Measurements from ENCODE around the gene MICAL3.

Gene MICAL3

DNA sequence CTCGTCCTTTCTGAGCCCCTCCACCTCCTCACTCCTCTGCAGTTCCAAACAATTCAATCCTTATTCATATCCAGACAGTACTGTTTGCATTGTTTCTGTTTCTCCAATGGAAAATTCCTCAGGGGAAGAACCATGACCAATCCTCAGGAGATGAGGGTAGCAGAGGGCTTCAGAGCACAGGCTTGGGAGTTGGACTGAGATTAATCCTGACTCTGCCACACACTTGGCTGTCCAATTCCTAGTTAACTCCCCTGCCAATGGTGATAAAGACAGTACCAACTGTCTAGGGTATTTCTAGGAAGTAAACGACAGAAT lies 58.0 kb downstream of the MICAL3 start:
- DNase-seq, result no peak

DNA sequence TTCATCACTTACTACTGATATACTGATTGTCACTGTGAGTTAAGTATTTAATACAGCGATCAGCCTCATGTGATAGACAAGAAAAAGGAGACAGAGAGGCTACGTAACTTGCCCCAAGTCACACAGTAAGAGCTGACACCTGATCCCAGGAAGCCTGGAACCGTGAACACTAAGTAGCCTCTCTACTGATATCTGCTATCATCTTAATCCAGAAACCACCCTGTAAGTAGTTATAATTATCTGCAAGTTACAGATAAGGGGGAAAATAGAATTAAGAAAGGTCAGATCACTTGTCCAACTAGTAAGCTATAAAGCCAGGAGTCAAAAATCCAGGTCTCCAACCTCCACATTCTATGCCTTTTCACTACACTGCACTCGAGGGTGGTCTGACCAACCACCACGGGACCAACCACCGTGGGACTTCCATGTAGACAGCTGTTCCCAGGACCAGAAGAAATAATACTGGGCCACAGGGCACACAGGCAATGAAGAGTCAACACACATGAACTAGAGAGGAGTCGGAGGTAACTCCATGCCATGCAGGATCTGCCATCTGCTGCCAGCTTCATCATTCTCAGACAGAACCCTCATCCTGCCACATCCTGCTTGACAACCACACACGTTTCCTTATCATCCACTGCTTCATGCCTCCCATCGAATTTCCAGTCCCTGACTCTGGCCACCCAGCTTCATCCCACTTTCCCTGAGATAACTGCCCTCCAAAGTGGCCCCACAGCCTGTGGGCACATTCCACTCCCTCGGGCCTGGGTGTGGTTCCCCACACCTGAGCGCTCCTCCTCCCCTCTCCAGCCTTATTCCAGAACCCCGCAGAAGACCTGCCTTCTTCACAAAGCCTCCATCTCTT lies 58.6 kb downstream of the MICAL3 start:
- DNase-seq, result no peak

DNA sequence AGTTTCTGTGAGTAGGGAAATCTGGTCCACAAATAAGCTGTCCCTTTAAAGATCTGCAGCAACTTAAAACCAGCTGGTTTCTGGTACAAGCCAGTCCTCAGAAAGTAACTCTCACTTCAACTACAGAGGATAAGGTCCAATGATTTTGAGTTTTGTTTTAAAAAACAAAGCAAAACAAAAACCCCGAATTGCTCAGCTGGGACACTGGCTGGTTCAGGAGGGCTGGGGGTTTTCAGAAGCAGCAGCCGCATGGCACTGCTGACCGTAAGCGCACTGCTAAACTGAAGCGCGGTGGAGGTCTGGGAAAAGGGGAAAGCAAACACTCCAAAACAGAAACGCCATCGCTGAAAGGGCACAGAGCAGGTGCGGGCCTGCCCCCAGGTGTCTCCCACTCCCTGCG lies 59.7 kb downstream of the MICAL3 start:
- no peak for DNase-seq

DNA sequence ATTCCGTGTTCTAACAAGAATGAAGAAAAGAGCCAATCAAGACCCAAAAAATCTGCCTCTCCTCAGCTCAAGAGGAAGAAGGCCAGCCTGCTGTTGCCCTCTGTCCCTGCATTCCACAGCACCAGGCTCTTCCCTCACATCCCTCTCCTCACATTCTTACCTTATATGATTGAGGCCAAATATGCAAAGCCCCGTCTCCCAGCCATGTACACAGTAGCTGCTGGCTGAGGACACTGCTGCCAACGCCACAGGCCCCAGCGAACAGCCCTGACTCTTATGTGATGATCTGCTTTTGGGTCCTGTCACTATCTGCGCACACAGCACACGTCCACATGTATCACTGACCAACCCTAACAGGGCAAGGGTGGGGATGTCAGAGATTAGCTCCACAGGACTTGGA lies 60.2 kb downstream of the MICAL3 start:
- no peak for DNase-seq

DNA sequence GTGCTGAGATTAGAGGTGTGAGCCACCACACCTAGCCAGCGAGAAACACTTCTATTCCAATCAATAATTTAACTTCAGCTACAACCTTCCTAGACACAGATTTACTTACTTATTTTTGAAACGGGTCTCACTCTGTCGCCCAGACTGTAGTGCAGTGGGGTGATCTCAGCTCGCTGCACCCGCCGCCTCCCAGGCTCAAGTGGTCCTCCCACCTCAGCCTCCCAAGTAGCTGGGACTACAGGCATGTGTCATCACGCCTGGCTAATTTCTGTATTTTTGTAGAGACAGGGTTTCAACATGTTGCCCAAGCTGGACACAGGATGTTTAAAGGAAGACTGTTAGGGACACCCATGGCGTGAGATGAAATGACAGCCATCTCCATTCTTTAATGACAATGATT lies 61.3 kb downstream of the MICAL3 start:
- DNase-seq, result no peak

DNA sequence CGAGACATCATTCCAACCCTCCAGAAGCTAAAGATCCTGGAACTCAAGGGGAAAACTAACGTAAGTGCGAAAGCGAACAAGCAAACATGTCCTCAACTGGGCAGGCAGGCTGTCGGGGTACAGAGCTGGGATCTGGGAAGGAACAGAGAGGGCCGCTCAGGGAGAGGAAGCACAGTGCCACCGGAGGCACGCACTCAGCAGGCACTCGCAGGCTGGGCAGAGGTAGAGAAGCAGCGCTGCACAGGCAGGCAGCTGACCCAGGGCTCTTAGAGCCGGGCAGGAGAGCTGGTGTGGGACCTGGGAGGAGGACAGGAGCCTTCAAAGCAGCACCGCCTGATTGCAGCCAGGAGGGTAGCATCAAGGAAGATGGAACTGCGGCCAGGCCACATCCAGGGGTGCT lies 62.2 kb downstream of the MICAL3 start:
- no peak for DNase-seq

DNA sequence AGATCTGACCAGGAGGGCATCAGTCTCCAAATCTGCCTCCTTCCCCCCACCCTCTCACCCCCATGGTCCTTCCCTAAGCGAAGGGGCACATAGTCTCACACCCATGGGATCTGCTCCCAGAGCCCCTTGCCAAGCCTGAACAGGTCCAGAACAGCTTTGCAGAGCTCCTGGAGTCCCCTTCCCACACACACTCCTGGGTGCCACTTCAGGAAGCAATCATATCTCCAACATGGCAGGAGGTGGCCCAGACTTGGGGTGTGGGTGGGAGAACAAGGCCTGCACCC lies 63.0 kb downstream of the MICAL3 start:
- no peak for DNase-seq

DNA sequence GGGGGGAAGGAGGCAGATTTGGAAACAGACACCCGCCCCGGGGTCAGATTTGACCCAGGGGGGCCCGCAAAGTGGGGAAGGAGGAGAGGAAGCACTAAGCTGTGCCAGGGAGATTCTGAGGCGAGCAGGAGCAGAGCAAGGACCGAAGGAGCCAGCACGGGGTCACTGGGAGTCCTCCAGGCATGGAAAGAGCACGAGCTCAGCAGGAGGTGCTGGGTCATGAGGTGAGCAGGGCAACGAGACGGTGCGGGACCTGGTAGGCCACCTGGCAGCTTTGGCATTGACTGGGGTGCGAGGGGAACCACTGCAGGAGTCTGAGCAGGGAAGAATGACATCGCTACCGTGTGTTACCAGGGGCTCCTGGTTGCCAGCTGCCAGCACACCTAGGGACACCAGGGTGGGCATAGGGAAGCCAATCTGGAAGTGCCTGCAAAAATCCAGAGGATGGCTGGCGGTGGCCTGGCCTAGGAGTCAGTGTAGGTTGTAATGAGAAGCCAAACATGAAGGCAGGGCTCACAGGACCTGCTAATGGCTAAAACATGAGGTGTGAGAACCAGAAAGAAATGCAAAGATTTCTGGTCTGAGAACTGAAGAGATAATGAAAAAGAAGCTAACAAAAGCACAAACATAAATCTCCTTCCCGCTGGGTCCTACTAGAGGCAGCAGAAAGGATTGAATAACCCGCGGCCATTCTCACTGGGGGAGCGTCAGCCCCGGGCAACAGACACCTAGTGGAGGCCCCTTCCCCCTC lies 63.5 kb downstream of the MICAL3 start:
- no peak for DNase-seq

DNA sequence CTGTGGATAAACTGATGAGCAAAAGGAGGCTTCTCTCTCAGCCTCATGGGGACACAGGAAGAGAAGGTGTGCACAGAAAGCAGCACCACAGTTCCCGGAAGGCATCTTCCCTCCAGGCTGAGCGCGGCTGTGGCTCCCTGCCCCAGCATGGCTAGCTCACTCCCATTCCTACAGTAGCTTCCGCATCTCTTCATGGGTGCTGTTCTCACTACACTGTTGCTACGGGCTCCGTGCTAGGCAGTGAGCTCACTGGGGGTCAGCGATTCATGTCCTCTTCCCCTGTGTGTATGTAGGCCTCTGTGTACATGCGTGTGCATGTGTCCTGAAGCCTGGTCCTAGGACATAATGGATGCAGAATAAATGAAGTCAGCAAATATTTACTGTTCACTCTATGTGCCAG lies 64.3 kb downstream of the MICAL3 start:
- no peak for DNase-seq

DNA sequence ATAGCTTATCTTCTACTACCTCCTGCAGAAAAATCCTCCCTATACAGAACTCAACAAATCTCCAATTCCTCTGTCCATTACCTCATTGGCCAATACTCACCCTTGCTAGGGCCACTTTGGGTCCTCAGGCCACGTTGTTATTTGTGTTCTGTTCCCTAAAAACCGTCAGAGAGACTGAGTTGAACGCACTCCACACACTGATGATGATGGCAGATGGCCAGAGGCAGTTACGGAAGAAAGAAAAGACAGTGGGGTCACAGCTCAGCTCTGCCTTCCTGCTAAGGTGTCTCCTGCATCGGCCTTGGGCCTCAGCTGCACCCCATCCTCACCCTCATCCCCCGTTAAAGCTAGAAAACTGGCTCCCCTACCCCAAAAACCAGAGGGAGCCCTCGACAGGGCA lies 66.2 kb downstream of the MICAL3 start:
- no peak for DNase-seq

DNA sequence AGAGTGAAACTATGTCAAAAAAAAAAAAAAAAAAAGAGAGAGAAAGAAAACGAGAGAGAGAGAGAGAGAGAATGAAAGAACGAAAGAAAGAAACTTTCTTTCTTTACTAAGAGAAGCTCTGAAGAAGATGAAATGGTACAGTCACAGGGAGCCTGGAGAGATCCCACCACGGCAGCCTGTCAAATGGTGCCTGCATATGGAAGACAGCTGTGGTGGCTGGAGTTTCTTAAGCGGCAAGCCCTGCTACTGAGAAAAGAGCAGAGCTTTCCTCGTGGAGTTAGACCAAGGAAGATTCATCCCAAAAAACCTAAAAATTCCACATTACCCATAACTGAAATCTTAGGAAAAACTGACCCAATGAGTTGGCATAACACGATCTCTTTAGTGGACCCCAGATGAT lies 66.7 kb downstream of the MICAL3 start:
- DNase-seq, result no peak

DNA sequence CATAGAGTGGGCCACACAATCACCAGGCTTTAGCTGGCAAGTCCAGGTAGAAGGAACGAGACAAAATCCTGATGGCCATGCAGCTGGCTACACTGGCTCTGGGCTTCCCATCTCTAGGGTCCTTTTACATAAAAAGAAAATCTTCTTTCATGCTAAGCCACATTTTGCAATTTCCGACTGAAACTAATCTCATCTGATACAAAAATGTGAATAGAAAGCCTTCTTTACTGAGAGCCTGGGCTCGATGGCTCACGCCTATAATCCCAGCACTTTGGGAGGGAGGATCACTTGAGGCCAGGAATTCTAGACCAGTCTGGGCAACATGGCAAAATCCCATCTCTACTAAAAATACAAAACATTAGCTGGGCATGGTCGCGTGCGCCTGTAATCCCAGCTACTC lies 67.2 kb downstream of the MICAL3 start:
- DNase-seq, result no peak

DNA sequence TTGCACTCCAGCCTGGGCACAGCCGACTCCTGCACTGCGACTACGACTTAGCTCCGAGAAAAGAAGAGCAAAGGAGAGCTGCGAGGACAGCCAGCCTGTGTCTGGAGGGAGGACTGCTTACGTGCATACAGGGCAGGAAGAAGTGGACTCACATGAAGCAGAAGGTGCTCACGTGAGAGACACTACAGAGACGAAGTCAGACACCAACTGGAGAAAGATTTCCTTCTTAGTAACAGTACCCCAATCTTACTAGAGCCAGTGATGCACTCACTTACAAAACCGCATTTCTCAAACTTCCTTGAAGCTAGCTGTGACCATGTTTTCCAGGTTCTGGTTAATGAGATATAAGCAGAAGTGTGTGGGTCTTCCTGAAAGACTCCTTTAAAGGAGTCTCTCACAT lies 67.7 kb downstream of the MICAL3 start:
- no peak for DNase-seq

DNA sequence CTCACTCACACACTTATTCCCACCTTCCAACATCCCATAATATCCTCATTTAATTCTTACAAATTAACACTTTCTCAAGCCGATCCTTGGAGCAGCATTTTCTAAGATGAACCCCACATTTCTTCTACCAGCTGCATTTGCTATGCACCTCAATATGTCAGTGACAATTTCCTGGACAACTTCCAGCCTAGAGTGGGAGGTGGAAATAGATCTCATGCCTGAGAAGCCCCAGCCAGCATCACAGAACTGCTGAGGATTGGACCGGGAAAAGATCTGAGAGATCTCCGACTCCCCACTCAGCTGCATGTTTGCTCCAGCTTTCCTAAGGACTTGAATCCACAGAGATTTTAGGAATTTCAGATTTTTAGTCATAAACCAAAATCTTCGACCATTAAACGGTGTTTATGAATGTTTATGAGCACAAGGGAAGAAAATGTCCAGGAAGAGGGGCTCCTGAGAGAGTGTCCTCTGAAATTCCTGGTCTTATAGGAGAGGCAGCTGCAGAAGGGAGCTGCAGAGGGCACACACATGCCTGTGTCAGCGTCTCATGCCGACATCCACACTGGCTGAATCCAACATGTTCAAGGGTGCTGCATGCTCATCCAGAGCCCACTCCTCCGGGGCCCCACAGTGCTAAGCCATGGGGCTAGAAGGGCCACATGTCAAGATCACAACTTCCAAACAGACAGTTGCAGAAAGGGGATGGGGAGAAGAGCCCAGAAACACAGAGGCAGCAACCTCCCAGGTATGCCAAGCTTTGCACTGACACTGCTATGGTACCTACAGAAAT lies 68.6 kb downstream of the MICAL3 start:
- no peak for DNase-seq

DNA sequence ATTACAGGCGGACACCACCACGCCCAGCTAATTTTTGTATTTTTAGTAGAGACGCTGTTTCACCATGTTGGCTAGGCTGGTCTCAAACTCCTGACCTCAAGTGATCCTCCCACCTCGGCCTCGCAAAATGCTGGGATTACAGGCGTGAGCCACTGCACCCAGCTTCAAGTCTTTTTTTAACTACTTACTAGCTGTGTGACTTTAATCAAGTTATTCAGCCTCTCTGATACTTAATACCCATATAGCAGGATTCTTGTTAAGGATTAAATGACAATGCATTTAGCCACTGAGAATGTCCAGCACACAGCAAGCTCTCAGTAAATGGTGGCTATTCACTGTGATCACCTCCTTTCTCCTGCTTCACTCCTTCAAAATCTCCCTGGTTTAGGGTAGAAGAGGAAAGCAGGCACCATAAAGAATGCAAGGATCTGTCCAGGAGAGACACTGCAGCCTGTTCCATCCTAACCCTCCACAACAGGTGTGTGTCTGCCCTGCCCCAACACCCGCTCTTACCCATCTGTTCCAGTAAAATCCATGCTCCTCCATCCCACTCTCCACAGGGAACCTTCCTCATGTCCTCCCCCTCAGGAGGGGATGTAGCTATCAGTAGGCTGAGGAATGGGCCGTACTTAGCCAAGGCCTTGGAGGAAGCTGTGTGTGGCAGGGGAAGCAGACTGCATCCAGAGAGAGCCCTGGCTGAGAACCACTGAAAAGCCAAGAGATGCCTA lies 69.3 kb downstream of the MICAL3 start:
- no peak for DNase-seq

DNA sequence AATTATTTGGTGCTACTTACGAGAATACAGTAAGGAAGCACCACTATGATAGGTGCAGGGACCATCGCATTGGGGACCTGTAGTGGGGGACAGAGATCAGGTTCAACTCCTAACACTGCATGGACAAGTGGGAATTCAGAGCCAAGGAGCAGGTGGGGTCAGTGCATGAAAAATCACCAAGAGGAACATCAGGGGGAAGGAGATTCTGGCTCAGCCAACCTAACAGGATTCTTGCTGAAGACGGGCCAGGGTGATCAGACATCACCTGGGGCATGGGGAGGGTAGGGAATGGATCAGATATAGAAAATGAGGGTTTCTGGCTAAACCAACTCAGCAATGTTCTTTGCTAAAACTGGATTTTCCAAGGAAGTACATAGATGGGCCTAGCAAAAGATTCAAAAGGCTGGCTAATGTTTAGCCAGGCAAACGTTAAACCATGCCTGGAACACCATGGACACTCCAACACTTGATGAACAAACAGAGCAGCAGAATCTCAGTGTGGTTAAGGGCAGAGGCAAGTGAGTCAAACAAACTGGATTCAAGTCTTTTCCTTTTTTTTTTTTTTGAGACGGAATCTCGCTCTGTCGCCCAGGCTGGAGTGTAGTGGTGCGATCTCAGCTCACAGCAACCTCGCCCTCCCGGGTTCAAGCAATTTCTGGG lies 70.0 kb downstream of the MICAL3 start:
- no peak for DNase-seq

DNA sequence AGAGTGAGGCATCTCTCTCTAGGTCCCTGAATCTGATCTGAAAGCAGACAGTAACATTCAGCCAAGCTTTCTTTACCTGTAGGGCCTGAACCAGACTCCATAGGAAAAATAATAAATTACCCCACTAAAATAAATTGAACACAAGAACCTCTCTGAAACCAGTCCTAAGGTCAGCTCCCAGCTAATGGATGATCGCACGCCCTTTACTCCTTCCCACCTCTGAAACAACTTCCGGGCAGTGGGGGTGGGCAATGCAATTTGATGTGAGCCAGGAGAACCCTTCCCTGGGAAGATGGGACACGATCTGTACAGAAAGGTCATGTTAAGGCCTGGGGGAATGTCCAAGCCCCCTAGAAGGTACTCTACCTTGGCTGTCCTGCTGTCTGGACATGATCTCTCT lies 71.2 kb downstream of the MICAL3 start:
- DNase-seq, result no peak

DNA sequence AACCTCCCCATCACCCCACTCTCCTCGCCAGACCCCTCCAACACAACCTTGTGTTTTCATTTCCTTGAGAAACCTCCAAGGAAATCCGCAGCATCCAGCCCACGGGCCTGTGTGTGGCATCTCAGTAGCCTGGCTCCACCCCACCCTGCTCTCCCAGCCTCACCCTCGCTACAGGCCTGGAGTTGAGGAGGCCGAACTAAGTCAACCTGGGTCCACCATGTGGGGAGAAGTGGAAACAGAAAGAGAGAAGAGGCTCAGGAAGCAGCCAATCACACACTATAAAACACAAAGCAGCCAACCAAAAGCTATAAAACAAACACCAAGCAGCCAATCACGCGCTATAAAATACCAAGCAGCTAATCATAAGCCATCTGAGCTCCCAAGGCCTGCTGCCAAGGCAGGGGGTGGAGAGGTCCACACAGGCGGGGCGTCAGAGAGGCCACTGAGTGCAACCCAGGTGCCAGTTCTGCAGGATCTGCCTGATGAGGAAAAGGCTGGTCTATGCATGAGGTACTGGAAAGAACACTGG lies 72.0 kb downstream of the MICAL3 start:
- DNase-seq, result no peak

DNA sequence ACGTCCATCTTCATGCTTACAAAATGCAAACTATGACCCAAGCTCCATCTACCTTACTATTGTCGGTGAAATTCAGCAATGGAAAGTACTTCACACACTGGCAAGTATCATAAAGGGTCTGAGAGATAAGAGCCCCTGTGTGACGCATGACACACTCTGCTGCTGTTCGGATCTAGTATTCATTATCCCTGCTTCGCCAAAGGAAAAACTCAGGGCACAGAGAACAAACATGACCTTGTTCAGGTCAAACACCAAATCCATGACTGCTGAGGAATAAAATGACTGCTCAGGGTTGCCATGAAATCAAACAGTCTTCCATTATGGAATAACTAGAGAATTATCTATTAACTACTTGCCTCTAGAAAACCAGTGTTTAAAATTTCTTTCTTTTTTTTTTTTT lies 73.0 kb downstream of the MICAL3 start:
- DNase-seq, result no peak

DNA sequence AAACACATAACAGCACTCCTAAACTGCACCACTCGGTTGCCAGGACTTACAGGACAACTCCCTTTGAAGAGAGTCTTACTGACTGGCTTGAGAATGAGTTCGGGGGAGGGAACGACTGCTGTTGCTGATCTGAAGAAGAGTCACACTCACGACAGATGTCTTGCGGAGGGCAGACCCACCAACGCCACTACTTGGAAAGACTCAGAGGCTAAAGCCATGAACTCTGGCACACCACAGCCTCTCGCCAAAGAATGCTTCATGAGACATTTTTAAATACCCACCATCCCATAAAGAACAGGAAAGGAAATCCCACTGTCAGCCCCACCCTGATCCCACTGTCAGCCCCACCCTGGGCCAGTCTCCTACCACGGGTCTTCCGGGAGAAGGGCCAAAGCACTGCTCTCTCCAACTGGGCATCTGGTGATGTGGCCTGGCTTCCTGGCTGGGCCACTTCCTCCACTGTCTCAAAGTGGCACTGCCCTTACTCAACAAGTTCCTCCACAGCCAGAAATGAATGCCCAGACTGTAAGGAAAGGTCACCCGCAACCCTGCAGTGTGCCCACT lies 73.6 kb downstream of the MICAL3 start:
- DNase-seq, result no peak

DNA sequence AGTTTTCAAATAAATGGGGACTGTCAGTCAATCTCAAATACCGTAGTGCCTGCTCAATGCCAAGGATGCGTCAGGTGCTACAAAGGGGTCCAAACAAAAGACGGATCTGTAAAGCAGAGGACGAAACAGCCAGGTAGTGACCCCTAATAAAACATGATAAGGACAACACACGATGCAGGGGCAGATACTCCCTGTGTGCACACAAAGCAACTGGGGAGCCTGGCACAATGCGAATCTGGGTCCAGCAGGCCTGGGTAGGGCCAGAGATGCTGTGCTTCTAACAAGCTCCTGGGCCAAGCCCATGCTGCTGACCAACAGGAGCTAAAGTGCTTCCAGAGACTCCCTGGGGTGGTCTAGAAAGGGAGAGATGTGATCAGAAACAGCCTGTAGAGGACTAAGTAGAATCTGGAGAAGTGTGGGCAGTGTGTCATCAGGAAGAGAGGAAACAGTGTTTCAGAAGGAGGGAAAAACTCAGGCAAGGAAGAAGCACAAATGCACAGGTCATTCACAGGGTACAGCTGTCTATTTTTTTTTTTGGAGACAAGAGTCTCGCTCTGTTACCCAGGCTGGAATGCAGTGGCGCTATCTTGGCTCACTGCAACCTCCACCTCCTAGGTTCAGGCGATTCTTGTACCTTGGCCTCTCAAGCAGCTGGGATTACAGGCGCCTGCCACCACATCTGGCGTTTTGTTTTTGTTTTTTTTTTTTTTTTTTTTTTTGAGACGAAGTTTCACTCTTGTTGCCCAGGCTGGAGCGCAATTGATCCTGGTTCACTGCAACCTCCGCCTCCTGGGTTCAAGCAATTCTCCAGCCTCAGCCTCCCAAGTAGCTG lies 74.5 kb downstream of the MICAL3 start:
- no peak for DNase-seq

All from T1000 (cell line).